Measurements from ENCODE around the gene DNASE1. TPM values are rescaled to one million over a fixed set of nuclear protein-coding genes. Genes with fewer than 3 reads are reported as not detected.

DNASE1 gene
- total RNA-seq, 1 donor from 2014 or later, result 14.0 TPM

- Mint-ChIP-seq H3K27me3 (ENCODE audit: low read depth) (no peaks in the 10 kb centered on the region), H3K4me3 (ENCODE audit: low read depth) (no peak overlapping the region), H3K36me3 (ENCODE audit: low read depth) (peaks cover 70% of the 10 kb centered on the region), H3K9me3 (no peaks in the 10 kb centered on the region), H3K4me1 (ENCODE audit: low read depth) (peaks cover 4% of the 10 kb centered on the region), H3K27ac (no peak overlapping the region)
- no peak for DNase-seq (ENCODE audit: low spot score)
- intact Hi-C loops (cut with micrococcal nuclease), result no loop called here
Observed at GRCh38 chr16:3675601-3676130, 21.2 kb downstream of the DNASE1 start.

GRCh38 chr16:3677994-3678393 lies 23.5 kb downstream of the DNASE1 start:
- H3K4me1 Mint-ChIP-seq (ENCODE audit: low read depth), result no peaks in the 10 kb centered on the region
- no peaks in the 10 kb centered on the region for H3K9me3 Mint-ChIP-seq
- no peak for DNase-seq (ENCODE audit: low spot score)
- H3K27ac Mint-ChIP-seq, result no peak overlapping the region
- H3K4me3 Mint-ChIP-seq (ENCODE audit: low read depth), result no peak overlapping the region
- H3K27me3 Mint-ChIP-seq (ENCODE audit: low read depth), result no peaks in the 10 kb centered on the region
- H3K36me3 Mint-ChIP-seq (ENCODE audit: low read depth), result peaks cover 75% of the 10 kb centered on the region
- intact Hi-C loops (cut with micrococcal nuclease), result no loop called here

GRCh38 chr16:3681206-3681605 lies 26.7 kb downstream of the DNASE1 start:
- Mint-ChIP-seq H3K27ac (no peak overlapping the region), H3K4me1 (ENCODE audit: low read depth) (no peaks in the 10 kb centered on the region), H3K4me3 (ENCODE audit: low read depth) (no peak overlapping the region), H3K9me3 (no peaks in the 10 kb centered on the region), H3K36me3 (ENCODE audit: low read depth) (peaks cover 69% of the 10 kb centered on the region), H3K27me3 (ENCODE audit: low read depth) (no peaks in the 10 kb centered on the region)
- DNase-seq (ENCODE audit: low spot score), result no peak
- intact Hi-C loops (cut with micrococcal nuclease), result no loop called here

GRCh38 chr16:3687021-3687420 lies 32.5 kb downstream of the DNASE1 start:
- H3K27ac Mint-ChIP-seq, result no peak overlapping the region

GRCh38 chr16:3687792-3688191 lies 33.3 kb downstream of the DNASE1 start:
- Mint-ChIP-seq H3K27me3 (ENCODE audit: low read depth) (no peaks in the 10 kb centered on the region), H3K4me3 (ENCODE audit: low read depth) (no peak overlapping the region)
- intact Hi-C loops (cut with micrococcal nuclease), result no loop called here

More at GRCh38 chr16:3687021-3687420, 32.5 kb downstream of the DNASE1 start:
- no peak overlapping the region for H3K4me3 Mint-ChIP-seq (ENCODE audit: low read depth)
- peaks cover 56% of the 10 kb centered on the region for H3K36me3 Mint-ChIP-seq (ENCODE audit: low read depth)
- no peaks in the 10 kb centered on the region for H3K27me3 Mint-ChIP-seq (ENCODE audit: low read depth)
- DNase-seq (ENCODE audit: low spot score), result no peak
- intact Hi-C loops (cut with micrococcal nuclease), result no loop called here
- H3K4me1 Mint-ChIP-seq (ENCODE audit: low read depth), result peaks cover 6% of the 10 kb centered on the region
- H3K9me3 Mint-ChIP-seq, result no peaks in the 10 kb centered on the region

GRCh38 chr16:3689731-3690130 lies 35.2 kb downstream of the DNASE1 start:
- no peaks in the 10 kb centered on the region for H3K9me3 Mint-ChIP-seq
- peaks cover 6% of the 10 kb centered on the region for H3K4me1 Mint-ChIP-seq (ENCODE audit: low read depth)
- intact Hi-C loops (cut with micrococcal nuclease), result loop anchor here (1.0 kb wide), 1 partner anchor 190 kb away; no protein-coding TSS in a partner anchor
- DNase-seq (ENCODE audit: low spot score), result no peak
- H3K4me3 Mint-ChIP-seq (ENCODE audit: low read depth), result no peak overlapping the region
- no peaks in the 10 kb centered on the region for H3K27me3 Mint-ChIP-seq (ENCODE audit: low read depth)
- no peak overlapping the region for H3K27ac Mint-ChIP-seq
- peaks cover 40% of the 10 kb centered on the region for H3K36me3 Mint-ChIP-seq (ENCODE audit: low read depth)

More at GRCh38 chr16:3687792-3688191, 33.3 kb downstream of the DNASE1 start:
- Mint-ChIP-seq H3K36me3 (ENCODE audit: low read depth) (peaks cover 49% of the 10 kb centered on the region), H3K9me3 (no peaks in the 10 kb centered on the region), H3K4me1 (ENCODE audit: low read depth) (peaks cover 6% of the 10 kb centered on the region), H3K27ac (no peak overlapping the region)
- no peak for DNase-seq (ENCODE audit: low spot score)

- H3K27me3 Mint-ChIP-seq (ENCODE audit: low read depth), result no peaks in the 10 kb centered on the region
Observed at GRCh38 chr16:3690470-3690928, 36.0 kb downstream of the DNASE1 start.

GRCh38 chr16:3690980-3691720 lies 36.7 kb downstream of the DNASE1 start:
- intact Hi-C loops (cut with micrococcal nuclease), result loop anchor here (1.0 kb wide), 1 partner anchor 188 kb away; no protein-coding TSS in a partner anchor
- peaks cover 34% of the 10 kb centered on the region for H3K36me3 Mint-ChIP-seq (ENCODE audit: low read depth)
- H3K27ac Mint-ChIP-seq, result no peak overlapping the region
- H3K27me3 Mint-ChIP-seq (ENCODE audit: low read depth), result no peaks in the 10 kb centered on the region
- H3K4me3 Mint-ChIP-seq (ENCODE audit: low read depth), result no peak overlapping the region
- peaks cover 6% of the 10 kb centered on the region for H3K4me1 Mint-ChIP-seq (ENCODE audit: low read depth)
- no peaks in the 10 kb centered on the region for H3K9me3 Mint-ChIP-seq
- no peak for DNase-seq (ENCODE audit: low spot score)

More at GRCh38 chr16:3690470-3690928, 36.0 kb downstream of the DNASE1 start:
- Mint-ChIP-seq H3K27ac (no peak overlapping the region), H3K9me3 (no peaks in the 10 kb centered on the region), H3K4me1 (ENCODE audit: low read depth) (peaks cover 6% of the 10 kb centered on the region), H3K36me3 (ENCODE audit: low read depth) (peaks cover 40% of the 10 kb centered on the region), H3K4me3 (ENCODE audit: low read depth) (no peak overlapping the region)
- intact Hi-C loops (cut with micrococcal nuclease), result loop anchor here (1.0 kb wide), 1 partner anchor 189 kb away; no protein-coding TSS in a partner anchor
- peak; percentile 74 for DNase-seq (ENCODE audit: low spot score)

- intact Hi-C loops (cut with micrococcal nuclease), result no loop called here
- H3K4me3 Mint-ChIP-seq (ENCODE audit: low read depth), result no peak overlapping the region
- no peaks in the 10 kb centered on the region for H3K27me3 Mint-ChIP-seq (ENCODE audit: low read depth)
- H3K9me3 Mint-ChIP-seq, result no peaks in the 10 kb centered on the region
- no peak overlapping the region for H3K27ac Mint-ChIP-seq
- H3K36me3 Mint-ChIP-seq (ENCODE audit: low read depth), result peaks cover 36% of the 10 kb centered on the region
- DNase-seq (ENCODE audit: low spot score), result no peak
- peaks cover 6% of the 10 kb centered on the region for H3K4me1 Mint-ChIP-seq (ENCODE audit: low read depth)
Observed at GRCh38 chr16:3691761-3692160, 37.3 kb downstream of the DNASE1 start.

GRCh38 chr16:3694051-3694450 lies 39.6 kb downstream of the DNASE1 start:
- DNase-seq (ENCODE audit: low spot score), result no peak
- Mint-ChIP-seq H3K36me3 (ENCODE audit: low read depth) (peaks cover 24% of the 10 kb centered on the region), H3K9me3 (no peaks in the 10 kb centered on the region), H3K4me1 (ENCODE audit: low read depth) (peaks cover 7% of the 10 kb centered on the region), H3K27me3 (ENCODE audit: low read depth) (no peaks in the 10 kb centered on the region), H3K27ac (no peak overlapping the region), H3K4me3 (ENCODE audit: low read depth) (no peak overlapping the region)
- intact Hi-C loops (cut with micrococcal nuclease), result no loop called here

GRCh38 chr16:3695610-3696369 lies 41.3 kb downstream of the DNASE1 start:
- no peaks in the 10 kb centered on the region for H3K9me3 Mint-ChIP-seq
- intact Hi-C loops (cut with micrococcal nuclease), result no loop called here
- H3K27ac Mint-ChIP-seq, result no peak overlapping the region
- no peak for DNase-seq (ENCODE audit: low spot score)
- H3K4me1 Mint-ChIP-seq (ENCODE audit: low read depth), result peaks cover 3% of the 10 kb centered on the region
- no peak overlapping the region for H3K4me3 Mint-ChIP-seq (ENCODE audit: low read depth)
- peaks cover 17% of the 10 kb centered on the region for H3K36me3 Mint-ChIP-seq (ENCODE audit: low read depth)
- H3K27me3 Mint-ChIP-seq (ENCODE audit: low read depth), result no peaks in the 10 kb centered on the region

- Mint-ChIP-seq H3K4me3 (ENCODE audit: low read depth) (no peak overlapping the region), H3K9me3 (no peaks in the 10 kb centered on the region), H3K27me3 (ENCODE audit: low read depth) (no peaks in the 10 kb centered on the region), H3K36me3 (ENCODE audit: low read depth) (peaks cover 24% of the 10 kb centered on the region), H3K4me1 (ENCODE audit: low read depth) (peaks cover 2% of the 10 kb centered on the region), H3K27ac (no peak overlapping the region)
- DNase-seq (ENCODE audit: low spot score), result no peak
- intact Hi-C loops (cut with micrococcal nuclease), result no loop called here
Observed at GRCh38 chr16:3696425-3697218, 42.1 kb downstream of the DNASE1 start.

Measured in activated T-helper 2 cell treated with anti-CD3 and anti-CD28 coated beads, Interferon-gamma antibody, Interleukin-2, Interleukin-4, amounts not matched to agents 10 μg/mL and 5 μg/mL and 100 μg/mL, durations not matched to agents 14 hours and 24 hours and 36 hours (primary cell).